DMS79 (cell line): Measurements from ENCODE around the gene LYPD5.
"Not testable (repeated sequence)": the region's sequence is repeated elsewhere in the genome, so short reads cannot be mapped to it uniquely, and the experiment has no call there.

Experiments used
- DNase-seq: peaks from one replicate; lab custom pipeline; 2025; lab: John Stamatoyannopoulos, UW

Gene LYPD5

DNA sequence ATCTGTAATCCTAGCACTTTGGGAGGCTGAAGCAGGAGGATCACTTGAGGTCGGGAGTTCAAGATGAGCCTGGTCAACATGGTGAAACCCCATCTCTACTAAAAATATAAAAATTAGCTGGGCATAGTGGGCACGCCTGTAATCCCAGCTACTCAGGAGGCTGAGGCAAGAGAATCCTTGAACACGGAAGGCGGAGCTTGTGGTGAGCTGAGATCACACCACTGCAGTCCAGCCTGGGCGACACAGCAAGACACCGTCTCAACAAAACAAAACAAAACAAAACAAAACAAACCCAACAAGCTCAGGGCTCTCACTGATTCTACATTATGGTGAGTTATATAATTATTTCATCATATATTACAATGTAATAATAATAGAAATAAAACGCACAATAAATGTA is 4.2 kb upstream of the LYPD5 start:
- DNase-seq = not testable (repeated sequence)

DNA sequence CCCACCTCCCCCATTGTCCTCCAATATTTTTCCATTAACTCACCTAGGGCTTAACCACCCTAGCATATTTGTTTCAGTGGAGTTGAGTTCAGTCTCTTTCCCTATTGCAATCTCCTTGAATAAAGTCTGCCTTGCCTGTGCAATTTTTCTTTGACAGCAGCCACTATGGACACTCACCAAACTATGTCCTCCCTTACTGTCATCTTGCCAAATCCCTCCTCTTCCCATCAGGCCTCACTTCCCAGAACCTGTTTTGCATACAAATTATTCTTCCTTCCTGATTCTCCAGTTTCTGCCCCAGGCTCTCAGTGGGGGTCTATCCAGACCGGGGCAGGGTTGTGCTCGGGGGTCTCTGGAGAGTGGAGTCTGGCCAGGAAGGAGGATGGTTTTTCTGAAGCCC is 2.2 kb upstream of the LYPD5 start:
- no peak for DNase-seq

DNA sequence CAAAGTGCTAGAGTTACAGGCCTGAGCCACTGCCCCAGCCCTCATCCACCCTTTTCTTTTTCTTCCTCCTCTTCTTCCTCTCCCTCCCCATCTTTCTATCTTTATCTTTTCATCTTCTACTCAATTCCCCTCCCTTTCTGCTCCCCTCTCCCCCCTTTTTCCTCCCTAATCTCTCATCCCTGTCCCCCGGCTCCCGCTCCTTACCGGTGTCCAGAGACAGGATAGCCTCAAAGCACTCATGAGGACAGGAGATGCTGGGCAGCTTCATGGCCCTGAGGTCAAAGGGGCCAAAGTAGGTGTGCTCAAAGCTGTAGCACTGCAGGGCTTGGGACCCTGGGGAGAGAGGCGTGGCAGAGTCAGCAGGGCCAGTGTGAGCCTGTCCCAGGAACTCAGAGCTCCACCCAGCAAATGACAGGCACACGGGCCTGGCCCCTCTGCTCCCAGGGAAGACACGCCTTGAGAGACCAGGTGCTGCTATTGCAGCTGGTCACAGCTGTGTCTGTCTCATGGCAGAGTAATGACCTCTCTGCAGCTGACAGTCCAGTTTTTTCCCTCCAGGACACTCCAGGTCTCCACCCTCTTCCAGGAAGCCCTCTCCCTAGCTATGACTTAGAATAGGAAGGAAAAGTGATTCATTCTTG is 2.6 kb downstream of the LYPD5 start:
- no peak for DNase-seq

DNA sequence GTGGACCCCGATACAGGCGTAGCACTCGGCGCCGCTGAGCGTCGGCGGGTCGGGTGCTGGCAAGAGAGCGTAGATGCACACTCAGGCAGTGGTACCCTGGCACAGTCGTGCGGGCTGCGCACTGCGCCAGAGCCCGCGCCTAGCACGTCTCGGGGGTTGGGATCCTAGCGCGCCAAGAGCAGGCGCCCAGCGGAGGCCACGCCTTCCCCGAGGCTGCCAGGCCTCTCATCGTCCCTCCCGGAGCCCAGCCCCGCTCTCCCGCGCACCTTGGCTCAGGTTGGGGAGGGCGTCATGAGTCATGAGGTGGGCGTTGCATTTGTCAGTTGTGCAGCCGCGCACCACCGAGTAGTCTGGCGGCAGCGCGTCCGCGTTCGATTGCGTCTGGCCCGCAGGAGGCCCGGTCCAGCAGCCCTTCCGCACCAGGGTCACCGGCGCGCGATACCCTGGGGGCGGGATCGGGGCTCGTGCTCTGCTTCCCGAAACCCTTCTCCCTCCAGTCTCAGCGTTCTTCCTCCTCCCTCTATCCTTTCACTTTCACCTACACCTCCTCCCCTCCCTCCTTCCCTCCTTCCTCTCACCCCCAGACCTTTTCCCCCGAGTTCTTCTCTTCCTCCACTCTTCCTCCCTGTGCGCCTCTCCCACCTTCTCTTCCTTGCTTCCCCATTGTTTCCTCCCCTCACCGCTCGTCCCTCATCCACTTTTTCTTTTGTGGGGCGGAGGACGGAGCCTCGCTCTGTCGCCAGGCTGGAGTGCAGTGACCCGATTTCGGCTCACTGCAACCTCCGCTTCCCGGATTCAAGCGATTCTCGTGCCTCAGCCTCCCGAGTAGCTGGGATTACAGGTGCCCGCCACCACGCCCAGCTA is 3.5 kb downstream of the LYPD5 start:
- DNase-seq = peak; percentile 70

DNA sequence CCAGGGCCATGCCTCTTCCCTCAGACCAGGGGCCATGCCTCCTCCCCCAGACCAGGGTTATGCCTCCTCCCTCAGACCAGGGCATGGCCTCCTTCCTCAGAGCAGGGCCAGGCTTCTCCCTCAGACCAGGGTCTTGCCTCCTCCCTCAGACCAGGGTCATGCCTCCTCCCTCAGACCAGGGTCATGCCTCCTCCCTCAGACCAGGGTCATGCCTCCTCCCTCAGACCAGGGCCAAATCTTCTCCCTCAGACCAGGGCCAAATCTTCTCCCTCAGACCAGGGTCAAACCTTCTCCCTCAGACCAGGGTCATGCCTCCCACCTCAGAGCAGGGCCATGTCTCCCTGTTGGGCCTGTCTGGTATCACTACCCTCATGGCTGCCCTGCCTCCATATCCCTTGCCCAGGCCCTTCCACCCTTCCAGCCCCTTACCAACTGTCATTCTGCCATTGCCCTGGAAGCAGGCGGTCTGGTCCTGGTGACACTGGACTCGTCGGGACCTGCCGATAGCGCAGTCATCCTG is 4.2 kb downstream of the LYPD5 start:
- no peak for DNase-seq

DNA sequence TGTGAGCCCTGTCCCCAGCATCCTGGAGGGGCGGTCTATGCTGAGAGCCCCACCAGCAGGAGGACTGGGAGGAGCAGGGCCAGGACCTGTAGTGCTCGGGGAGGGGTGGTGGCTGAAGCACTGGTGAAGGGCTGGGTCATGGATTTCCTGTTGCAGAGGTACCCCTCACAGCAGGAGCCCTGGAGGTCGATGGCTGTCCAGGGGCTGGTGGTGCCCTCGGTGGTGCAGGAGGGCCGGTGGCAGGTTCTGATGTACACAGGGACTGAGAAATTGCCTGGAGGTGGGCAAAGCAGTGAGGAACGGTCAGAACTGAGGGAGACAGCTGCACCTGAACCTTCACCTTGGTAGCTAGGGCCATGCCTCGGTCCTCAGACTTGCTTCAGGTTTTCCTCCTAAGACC is 4.7 kb downstream of the LYPD5 start:
- DNase-seq = no peak

DNA sequence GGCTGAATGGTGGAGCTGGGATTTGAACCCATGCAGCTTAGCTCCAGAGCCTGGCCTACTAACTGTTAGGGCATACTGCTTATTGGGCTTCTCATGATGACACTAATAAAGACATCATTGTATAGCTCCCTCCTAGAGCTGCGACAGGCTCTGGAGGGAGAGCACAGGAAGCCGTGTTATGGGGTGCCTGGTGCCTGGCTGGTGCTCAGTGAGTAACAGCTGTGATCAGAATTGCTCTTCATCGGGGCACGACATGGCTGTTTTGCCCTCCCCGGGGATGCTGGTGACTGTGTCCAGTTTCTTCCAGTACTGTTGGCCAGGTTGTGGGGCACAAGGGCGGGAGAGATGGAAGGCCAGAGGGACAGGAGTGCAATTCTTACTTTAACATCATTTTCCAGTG is 5.1 kb downstream of the LYPD5 start:
- DNase-seq = no peak

DNA sequence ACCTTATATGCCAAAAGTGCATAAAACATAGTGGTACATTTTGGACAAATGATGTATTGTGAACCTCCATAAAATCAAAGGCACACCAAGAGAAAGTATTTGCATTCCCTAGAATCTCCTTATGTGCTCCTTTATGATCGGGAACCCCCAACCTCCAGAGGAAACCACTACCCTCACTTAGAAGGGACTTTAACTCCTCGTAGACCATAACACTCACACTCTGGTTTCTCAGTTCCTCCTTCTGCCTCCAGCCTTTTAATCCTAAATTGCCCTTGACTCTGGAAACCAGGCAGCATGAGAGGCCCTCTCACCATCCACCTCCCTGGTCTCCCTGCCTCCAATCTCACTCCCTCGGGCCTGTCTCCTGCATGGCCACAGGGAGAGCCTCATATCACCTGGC is 11.7 kb downstream of the LYPD5 start:
- no peak for DNase-seq

DNA sequence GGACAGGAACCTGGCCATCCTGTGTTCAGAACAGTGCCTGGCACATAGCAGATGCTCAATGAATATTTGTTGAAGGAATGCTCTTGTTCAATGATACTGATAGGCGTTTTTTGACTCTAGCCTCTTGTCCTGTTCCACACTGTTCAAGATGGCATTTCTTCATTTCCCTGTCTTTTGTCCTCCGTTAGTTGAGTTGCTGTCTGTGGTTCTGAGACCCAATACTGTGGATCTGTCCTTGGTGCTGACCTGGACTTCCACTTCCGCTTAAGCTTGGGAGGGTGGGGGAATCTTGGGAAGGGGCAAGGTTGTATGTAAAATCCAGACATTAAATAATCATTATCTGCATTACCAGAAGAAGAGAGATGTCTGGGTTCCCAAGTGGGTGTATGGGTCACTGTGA is 13.2 kb downstream of the LYPD5 start:
- DNase-seq = no peak

DNA sequence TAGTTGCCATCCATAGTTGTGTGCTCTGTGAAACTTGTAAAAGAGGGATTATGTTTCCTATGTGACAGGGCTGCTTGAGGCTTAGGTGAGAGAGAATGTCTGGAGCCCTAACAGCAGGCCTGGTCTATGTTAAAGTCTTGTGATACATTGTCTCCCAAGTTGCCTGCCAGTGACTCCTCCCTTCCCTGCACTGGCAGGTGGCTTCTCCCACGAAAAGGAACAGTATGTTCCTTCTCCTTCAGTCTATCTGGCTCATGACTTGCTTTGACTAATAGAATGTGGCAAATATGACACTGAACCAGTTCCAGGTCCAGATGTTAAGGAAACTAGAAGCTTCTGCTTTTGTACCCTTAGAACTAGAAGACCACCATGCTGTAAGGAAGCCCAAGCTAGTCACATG is 15.6 kb downstream of the LYPD5 start:
- no peak for DNase-seq

DNA sequence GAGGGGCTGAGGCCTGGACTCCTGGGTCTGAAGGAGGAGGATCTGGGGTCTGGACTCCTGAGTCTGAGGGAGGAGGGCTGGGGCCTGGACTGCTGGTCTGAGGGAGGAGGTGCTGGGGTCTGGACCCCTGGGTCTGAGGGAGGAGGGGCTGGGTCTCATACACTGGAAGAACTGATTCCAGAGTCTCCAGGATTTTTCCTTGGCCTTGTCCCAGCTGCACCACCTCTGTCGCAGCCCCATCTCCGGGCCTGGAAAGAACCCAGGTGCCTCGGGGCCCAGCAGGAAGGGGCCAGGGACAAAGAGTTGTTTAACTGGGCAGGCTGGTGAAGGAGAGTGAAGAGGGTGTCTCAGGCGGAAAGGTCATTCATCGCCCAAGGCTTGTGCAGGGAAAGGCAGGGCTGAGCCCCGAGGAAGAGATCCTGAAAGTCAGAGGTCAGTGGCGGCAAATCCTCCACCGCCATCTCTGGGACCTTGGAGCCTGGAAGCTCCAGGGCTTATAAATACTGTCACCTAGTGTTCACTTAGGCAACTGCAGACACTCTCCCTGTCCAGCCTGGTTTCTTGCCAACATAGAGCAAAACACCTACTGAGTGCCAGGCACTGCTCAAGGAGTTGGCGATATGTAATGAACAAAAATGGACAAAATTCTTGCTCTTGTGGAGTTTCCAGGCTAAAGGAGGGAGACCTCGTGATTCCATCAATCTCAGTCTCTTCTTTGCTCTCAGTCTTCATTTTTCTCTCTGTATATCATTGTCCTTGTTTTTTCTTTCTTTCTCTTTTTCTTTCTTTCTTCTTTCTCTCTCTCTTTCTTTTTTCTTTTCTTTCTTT is 17.1 kb downstream of the LYPD5 start:
- peak; percentile 42 for DNase-seq

DNA sequence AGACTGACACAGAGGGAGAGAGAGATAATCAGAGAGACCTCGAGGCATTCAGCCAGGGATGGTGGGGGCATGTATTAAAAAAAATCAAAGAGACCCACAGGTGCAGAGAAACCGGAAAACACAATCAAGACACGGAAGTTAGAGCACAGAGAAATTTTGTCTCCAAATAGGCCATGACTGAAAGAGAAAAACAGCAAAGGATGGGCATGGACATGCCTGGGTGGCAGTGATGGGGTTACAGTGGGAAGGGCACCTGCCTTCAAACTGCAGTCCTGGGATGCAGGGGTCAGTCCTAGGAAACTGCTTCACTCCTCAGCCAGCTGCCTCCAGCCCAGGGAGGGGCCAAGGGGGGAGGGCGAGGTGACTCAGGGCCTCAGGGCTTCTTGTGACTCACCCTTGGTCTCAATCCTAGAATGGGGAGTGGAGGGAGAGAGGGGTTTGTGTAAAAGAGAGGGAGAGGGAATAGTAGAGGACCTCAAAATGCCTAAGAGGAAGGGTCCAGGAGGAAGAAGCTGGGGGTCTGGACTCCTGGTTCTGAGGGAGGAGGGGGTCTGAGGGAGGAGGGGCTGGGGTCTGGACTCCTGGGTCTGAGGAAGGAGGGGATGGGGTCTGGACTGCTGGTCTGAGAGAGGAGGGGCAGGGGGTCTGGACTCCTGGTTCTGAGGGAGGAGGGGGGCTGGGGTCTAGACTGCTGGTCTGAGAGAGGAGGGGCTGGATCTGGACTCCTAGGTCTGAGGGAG is 17.8 kb downstream of the LYPD5 start:
- DNase-seq = no peak

DNA sequence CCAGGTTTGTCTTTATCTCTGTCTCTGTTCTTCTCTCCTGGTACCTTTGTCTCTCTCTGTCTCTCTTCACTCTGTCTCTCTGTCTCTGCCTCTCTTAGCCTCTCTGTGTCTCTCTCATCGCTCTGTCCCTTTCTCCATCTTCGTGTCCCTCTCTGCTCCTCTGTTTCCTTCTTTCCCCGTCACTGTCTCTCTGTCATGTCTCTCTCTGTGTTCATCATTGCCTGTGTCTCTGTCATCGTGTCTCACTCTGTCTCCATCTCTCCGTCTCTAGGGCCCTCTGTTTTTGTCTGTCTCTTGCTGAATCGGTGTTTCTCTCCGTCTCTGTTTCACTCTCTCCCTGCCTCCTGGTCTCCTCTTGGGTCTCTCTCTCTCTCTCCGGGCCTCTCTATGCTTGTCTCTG is 18.6 kb downstream of the LYPD5 start:
- DNase-seq = no peak

DNA sequence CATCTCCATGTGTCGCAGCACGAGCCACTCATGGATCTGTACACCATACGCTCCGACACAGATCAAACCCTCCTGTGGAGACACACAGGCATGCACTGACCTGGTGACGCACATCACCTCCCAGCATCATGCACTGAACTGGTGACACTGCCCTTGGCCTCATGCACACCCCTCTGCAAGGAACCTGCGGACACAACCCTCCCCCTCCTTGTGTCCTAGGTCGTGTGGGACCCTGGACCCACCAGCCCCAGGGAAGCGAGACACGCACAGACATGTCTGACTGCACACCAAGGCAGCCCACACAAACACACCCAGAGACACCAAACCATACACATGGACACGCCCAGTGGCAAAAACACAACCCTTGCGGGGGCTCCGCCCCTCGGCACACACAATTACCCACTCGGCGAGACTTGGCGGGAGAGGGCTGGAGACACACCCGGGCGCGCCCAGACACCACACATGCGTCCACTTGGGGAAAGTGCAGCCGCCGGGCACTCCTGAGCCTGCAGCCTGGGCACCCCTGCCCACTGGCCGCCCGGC is 19.5 kb downstream of the LYPD5 start:
- DNase-seq = no peak

DNA sequence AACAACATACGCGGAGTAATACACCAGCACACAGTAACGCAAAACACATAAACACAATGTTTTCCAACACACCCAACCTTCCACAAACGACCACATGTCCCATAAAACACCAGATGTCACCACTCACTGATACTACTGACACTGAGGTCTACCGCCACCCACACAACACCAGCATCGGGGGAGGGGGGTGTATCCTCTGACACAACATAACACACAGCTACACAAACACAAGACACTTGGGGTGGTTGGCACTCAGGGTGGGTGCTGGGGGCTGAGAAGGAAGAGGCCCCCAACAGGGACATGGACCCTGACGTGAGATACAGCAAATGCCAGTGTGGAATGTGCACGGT is 20.0 kb downstream of the LYPD5 start:
- no peak for DNase-seq

DNA sequence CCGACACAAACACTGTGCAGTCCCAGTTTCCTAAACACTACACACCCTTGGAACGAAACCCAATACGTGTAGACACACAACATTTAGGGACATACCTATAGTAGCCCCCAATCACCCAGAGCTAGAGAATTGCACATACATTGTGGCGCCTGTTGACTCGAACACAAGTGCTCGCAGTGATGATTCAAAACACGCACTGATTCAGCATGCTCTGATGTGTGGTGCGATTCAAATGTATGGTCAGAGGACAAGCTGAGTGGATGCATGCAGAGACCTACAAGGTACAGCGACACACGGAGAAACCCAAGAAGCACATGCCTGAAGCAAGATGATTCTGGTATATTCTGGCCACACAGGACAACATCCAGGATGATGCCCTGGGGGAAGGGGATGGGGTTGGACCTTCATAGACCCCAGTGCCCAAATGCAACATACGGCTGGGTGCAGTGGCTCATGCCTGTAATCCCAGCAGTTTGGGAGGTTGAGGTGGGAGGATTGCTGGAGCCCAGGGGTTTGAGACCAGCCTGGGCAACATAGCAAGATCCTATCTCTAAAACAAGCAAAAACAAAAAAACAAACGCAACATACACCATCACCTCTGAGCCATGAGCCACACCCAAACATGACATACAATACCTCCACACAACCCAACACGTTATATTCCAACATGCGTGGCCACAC is 20.5 kb downstream of the LYPD5 start:
- DNase-seq = no peak

DNA sequence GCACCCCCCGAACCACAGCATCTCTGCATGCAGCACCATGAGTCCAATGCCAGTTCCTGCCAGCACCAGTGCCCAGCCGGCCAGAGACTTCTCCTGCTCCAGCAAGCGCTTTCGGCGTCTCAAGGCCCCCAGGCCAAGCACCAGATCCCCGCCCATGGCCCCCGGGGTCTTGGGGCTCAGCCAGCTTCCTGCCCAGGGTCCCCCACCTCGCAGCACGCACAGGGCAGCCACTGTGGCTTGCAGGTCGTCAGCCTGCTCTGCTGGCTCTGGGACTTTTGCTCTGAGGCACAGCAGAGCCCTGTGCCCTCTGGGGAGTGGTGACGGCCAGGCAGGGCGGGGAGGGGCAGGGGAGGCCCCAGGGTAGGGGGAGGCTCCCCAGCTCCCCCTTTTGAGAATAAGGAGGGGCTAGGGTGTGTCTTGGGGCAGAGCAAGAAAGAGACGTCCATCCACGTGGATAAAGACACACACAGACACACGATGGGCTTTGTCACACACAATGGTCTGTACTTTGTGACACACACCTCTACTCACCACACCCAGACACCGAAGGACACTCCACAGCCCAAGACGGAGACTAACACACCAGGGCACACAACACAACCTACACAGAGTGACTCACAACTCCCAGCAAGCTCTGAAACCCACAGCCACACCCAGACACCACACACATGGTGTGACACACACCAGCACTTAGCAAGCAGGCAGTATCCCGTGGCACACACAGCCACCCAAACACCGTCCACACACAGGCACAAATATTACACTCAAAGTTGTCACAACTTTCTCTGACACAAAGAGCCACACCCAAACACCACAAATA is 21.3 kb downstream of the LYPD5 start, which contains the start of gene KCNN4:
TSS of gene KCNN4 (minus strand) at position 268 of the 820 bp plus-strand sequence. CDS start at position 156, 112 bp downstream.
- no peak for DNase-seq

DNA sequence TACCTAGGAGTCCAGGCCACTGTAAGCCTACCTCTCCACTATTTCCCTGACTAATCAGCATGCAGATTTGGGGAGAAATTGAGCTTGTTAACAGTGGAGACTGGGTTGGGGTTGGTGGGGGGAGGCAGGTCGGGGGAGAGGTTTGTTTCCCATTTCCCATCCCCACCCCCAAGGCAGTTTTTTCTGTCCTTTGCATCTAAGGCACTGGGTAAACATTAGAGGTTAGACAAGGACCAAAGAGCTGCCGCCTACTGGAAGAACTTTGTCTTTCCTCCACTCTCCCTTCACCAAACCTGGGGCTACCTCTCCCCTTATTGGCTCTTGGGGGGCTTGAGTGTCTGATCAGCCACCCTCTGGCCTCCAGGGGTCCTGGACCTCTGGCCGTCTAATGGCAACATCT is 22.4 kb downstream of the LYPD5 start:
- DNase-seq = no peak

DNA sequence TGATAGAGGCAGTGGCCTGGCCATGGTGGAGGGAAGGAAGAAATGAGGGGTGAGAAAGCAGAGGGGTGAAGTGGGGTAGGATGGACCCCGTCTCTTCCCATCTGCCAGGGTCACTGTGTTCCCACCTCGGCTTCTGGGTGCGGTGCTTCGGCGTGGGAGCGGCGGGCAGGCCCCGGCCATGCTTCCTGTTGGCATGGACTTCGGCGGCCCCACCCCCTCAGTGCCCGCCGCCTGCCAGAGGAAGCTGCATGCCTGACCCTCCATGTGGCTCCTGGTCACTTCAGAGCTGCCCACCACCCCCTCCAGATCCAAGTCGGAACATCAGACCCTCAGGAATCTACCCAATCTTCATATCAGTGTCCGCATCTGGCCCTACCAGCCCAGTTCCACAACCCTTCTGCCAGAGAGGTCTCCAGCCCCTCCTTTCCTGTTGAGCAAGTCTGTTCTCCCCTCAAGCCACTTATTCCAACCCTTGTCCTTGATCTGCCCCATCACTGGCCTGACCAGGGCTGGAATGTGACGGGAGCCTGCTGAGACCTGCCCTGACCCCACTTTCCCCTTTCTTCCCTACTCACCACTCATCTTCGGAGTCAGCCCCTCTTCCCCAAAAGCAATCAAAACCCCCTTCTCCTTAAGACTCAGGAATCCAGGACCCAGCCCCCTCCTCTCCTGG is 23.0 kb downstream of the LYPD5 start:
- no peak for DNase-seq
